IMR-90 (cell line): ENCODE data around the gene SLC7A9. TPM values are rescaled to one million over a fixed set of nuclear protein-coding genes. Genes with fewer than 3 reads are reported as not detected.

ENCODE experiments used
- ATAC-seq: fragments of 200-7000 bp; cut with Tn5 transposase; 2 replicates; pipeline ENCODE4 v1.9.1; 2020; ENCODE audit warnings: low read depth, mild to moderate bottlenecking, moderate library complexity
- BruUV-seq: library from RNA; stranded (reverse); fragments of 400-500 nt; replicated peaks from 2 replicates; lab custom pipeline; 2021; lab: Mats Ljungman, UMichigan
- CTCF ChIA-PET: fragments of 300-600 bp; formaldehyde crosslinking; extraction: SDS; loops from one replicate; lab custom pipeline; 2021; ENCODE audit warnings: antibody characterized with exemption; lab: Yijun Ruan, JAX
- POLR2A ChIA-PET: fragments of 300-600 bp; sonication (Branson Sonifier 250); formaldehyde crosslinking; loops from one replicate; lab custom pipeline; 2022; ENCODE audit warnings: antibody characterized with exemption; ENCODE audit not compliant: unreplicated experiment; lab: Charles Lee
- DNase-seq: peaks from one replicate; pipeline ENCODE4 v3.0.0; 2013
- H2AFZ ChIP-seq: replicated peaks from 2 replicates; pipeline ENCODE3; 2013; ENCODE audit warnings: low read length, mild to moderate bottlenecking; ENCODE audit not compliant: poor library complexity
- H2AK5ac ChIP-seq: 2 replicates; pipeline ENCODE4 v1.6.1; 2013; ENCODE audit warnings: low read depth, low read length, inconsistent platforms
- H2AK9ac ChIP-seq: replicated peaks from 2 replicates; pipeline ENCODE3; 2013; ENCODE audit warnings: mild to moderate bottlenecking, low read depth, low read length, moderate library complexity; ENCODE audit not compliant: poor library complexity
- H2BK120ac ChIP-seq: 2 replicates; pipeline ENCODE4 v1.6.1; 2013; ENCODE audit warnings: low read depth, low read length, inconsistent platforms
- H2BK15ac ChIP-seq: 3 replicates; pipeline ENCODE4 v1.6.1; 2013; ENCODE audit warnings: low read depth, low read length, inconsistent platforms
- H2BK20ac ChIP-seq: 2 replicates; pipeline ENCODE4 v1.6.1; 2013; ENCODE audit warnings: low read depth, mild to moderate bottlenecking, inconsistent platforms, low read length, moderate library complexity
- H2BK5ac ChIP-seq: 2 replicates; pipeline ENCODE4 v1.6.1; 2013; ENCODE audit warnings: mild to moderate bottlenecking, low read depth, low read length, inconsistent platforms; ENCODE audit not compliant: poor library complexity, severe bottlenecking
- H3K14ac ChIP-seq: replicated peaks from 2 replicates; pipeline ENCODE4 v1.6.1; 2013; ENCODE audit warnings: low read depth, low read length, inconsistent platforms
- H3K18ac ChIP-seq: 2 replicates; pipeline ENCODE4 v1.6.1; 2013; ENCODE audit warnings: low read depth, low read length, control low read depth
- H3K23ac ChIP-seq: 2 replicates; pipeline ENCODE4 v1.6.1; 2013; ENCODE audit warnings: low read depth, low read length, inconsistent platforms
- H3K27ac ChIP-seq: 2 replicates; pipeline ENCODE4 v1.5.1; 2013; ENCODE audit warnings: mild to moderate bottlenecking, control low read depth, low read length; ENCODE audit not compliant: insufficient read depth
- H3K27me3 ChIP-seq: 2 replicates; pipeline ENCODE4 v1.6.1; 2013; ENCODE audit warnings: low read length; ENCODE audit not compliant: control insufficient read depth, insufficient read depth
- H3K36me3 ChIP-seq: 2 replicates; pipeline ENCODE4 v1.6.1; 2013; ENCODE audit warnings: low read length, mixed read lengths; ENCODE audit not compliant: control insufficient read depth, insufficient read depth
- H3K4ac ChIP-seq: 2 replicates; pipeline ENCODE4 v1.6.1; 2013; ENCODE audit warnings: low read depth, low read length, inconsistent platforms
- H3K4me1 ChIP-seq: 2 replicates; pipeline ENCODE4 v1.6.1; 2013; ENCODE audit warnings: low read length, mixed read lengths; ENCODE audit not compliant: control insufficient read depth, insufficient read depth
- H3K4me2 ChIP-seq: 2 replicates; pipeline ENCODE4 v1.6.1; 2013; ENCODE audit warnings: low read depth, mild to moderate bottlenecking, control low read depth, low read length, moderate library complexity
- H3K4me3 ChIP-seq: 2 replicates; pipeline ENCODE4 v1.5.1; 2013; ENCODE audit warnings: low read depth, mild to moderate bottlenecking, control low read depth, low read length, moderate library complexity; ENCODE audit not compliant: insufficient read depth
- H3K56ac ChIP-seq: 2 replicates; pipeline ENCODE4 v1.6.1; 2013; ENCODE audit warnings: low read length, inconsistent platforms; ENCODE audit not compliant: insufficient read depth; ENCODE audit errors: extremely low read depth
- H3K79me1 ChIP-seq, 2 experiments: 2 replicates each; pipeline ENCODE4 v1.6.1; 2013; ENCODE audit warnings: low read length in 2 of 2, inconsistent platforms in 1 of 2, low read depth in 1 of 2
- H3K9ac ChIP-seq: 2 replicates; pipeline ENCODE4 v1.6.1; 2013; ENCODE audit warnings: low read depth, low read length, control low read depth
- H3K9me1 ChIP-seq: 2 replicates; pipeline ENCODE4 v1.6.1; 2013; ENCODE audit warnings: low read length, inconsistent platforms; ENCODE audit not compliant: insufficient read depth
- H3K9me3 ChIP-seq: 2 replicates; pipeline ENCODE4 v1.6.1; 2013; ENCODE audit warnings: low read length; ENCODE audit not compliant: control insufficient read depth, insufficient read depth
- H4K20me1 ChIP-seq: 2 replicates; pipeline ENCODE4 v1.6.1; 2013; ENCODE audit warnings: low read length, inconsistent platforms; ENCODE audit not compliant: insufficient read depth
- H4K5ac ChIP-seq: 2 replicates; pipeline ENCODE4 v1.6.1; 2013; ENCODE audit warnings: mild to moderate bottlenecking, low read depth, low read length, control low read depth
- H4K8ac ChIP-seq, 2 experiments: 2 replicates each; pipeline ENCODE4 v1.6.1; 2013; ENCODE audit warnings: low read depth in 2 of 2, low read length in 2 of 2, control low read depth in 1 of 2, inconsistent platforms in 1 of 2
- H4K91ac ChIP-seq: 2 replicates; pipeline ENCODE4 v1.6.1; 2013; ENCODE audit warnings: low read depth, low read length, inconsistent platforms; ENCODE audit not compliant: insufficient read depth
- CEBPB ChIP-seq: IDR thresholded peaks from 2 replicates; pipeline ENCODE4 v1.6.1; 2012; ENCODE audit warnings: low read depth, low read length, improper control_type of control experiment
- CHD1 ChIP-seq: IDR thresholded peaks from 2 replicates; pipeline ENCODE4 v1.6.1; 2012; ENCODE audit warnings: low read depth, low read length, improper control_type of control experiment
- ELK1 ChIP-seq: fragments of 150-350 bp; IDR thresholded peaks from 2 replicates; pipeline ENCODE4 v1.6.1; 2016; ENCODE audit warnings: low read depth, mild to moderate bottlenecking, low read length, moderate library complexity, borderline replicate concordance
- FOS ChIP-seq: fragments of 150-350 bp; IDR thresholded peaks from 2 replicates; pipeline ENCODE4 v1.6.1; 2016; ENCODE audit warnings: low read depth, low read length
- MAZ ChIP-seq: IDR thresholded peaks from 2 replicates; pipeline ENCODE4 v1.6.1; 2012; ENCODE audit warnings: low read depth, mild to moderate bottlenecking, low read length, improper control_type of control experiment, moderate library complexity, borderline replicate concordance
- NFE2L2 ChIP-seq: fragments of 150-350 bp; IDR thresholded peaks from 2 replicates; pipeline ENCODE4 v1.6.1; 2016; ENCODE audit warnings: low read depth, mild to moderate bottlenecking, low read length
- POLR2A ChIP-seq: IDR thresholded peaks from 2 replicates; pipeline ENCODE4 v1.6.1; 2012; ENCODE audit warnings: mild to moderate bottlenecking, low read depth, low read length
- RAD21 ChIP-seq: IDR thresholded peaks from 2 replicates; pipeline ENCODE4 v1.6.1; 2012; ENCODE audit warnings: low read length, improper control_type of control experiment
- RCOR1 ChIP-seq: IDR thresholded peaks from 2 replicates; pipeline ENCODE4 v1.6.1; 2012; ENCODE audit warnings: mild to moderate bottlenecking, low read length, improper control_type of control experiment; ENCODE audit not compliant: insufficient replicate concordance
- RFX5 ChIP-seq: IDR thresholded peaks from 2 replicates; pipeline ENCODE4 v1.8.0; 2012; ENCODE audit warnings: low read depth, mild to moderate bottlenecking, low read length, moderate library complexity
- SMC3 ChIP-seq: fragments of 150-350 bp; IDR thresholded peaks from 2 replicates; pipeline ENCODE4 v1.6.1; 2016; ENCODE audit warnings: low read depth, mild to moderate bottlenecking, antibody characterized with exemption, low read length, moderate library complexity
- USF2 ChIP-seq: fragments of 150-350 bp; IDR thresholded peaks from 2 replicates; pipeline ENCODE4 v1.6.1; 2017; ENCODE audit warnings: mild to moderate bottlenecking, antibody characterized with exemption, low read length, low read depth
- WGBS, 2 experiments: methylation state at CpG; one replicate each; pipeline versions ENCODE4 v1.1.5 to v1.1.7; 2013; ENCODE audit warnings: missing lambda C conversion rate in 2 of 2; ENCODE audit not compliant: insufficient read length in 1 of 2; ENCODE audit errors: extremely low coverage in 2 of 2; 5-methylcytosine and 5-hydroxymethylcytosine counted together
- dilution Hi-C: fragments of 300-500 bp; cut with HindIII; formaldehyde crosslinking; loops from one replicate; pipeline ENCODE4 v1.14.3; 2018; ENCODE audit warnings: low sequenced_read_pairs; ENCODE audit not compliant: unreplicated experiment
- in situ Hi-C: fragments of 300-500 bp; cut with MboI; formaldehyde crosslinking; loops from 3 replicates; pipeline ENCODE4 v1.14.3; 2019; ENCODE audit warnings: low sequenced_read_pairs, inconsistent platforms, mixed read lengths
- intact Hi-C: fragments of 100-400 bp; cut with micrococcal nuclease; formaldehyde crosslinking; loops from 2 replicates; pipeline ENCODE4 v1.10.0; 2022
- polyA plus RNA-seq, 3 experiments: library from polyadenylated mRNA; depleted of rRNA; stranded (reverse); fragments of >200 nt; gene quantifications; 2 replicates each; pipeline ENCODE4 v1.2.3, GENCODE V29; 2012; ENCODE audit warnings: low replicate concordance in 1 of 3
- total RNA-seq: library from RNA; depleted of rRNA; stranded (reverse); fragments of >200 nt; gene quantifications from 2 replicates; pipeline ENCODE4 v1.2.3, GENCODE V29; 2012

SLC7A9 gene
- total and polyA plus RNA-seq, 2 of the 4 experiments (the other 2 are of a cell fraction): not detected

- Histone ChIP-seq H4K5ac (no peak overlapping the region), H3K27ac (no peak overlapping the region), H4K20me1 (no peaks in the 10 kb centered on the region), H3K9me1 (no peaks in the 10 kb centered on the region), H3K4ac (no peak overlapping the region), H4K8ac (no peak overlapping the region), H2BK5ac (no peak overlapping the region), H3K23ac (no peak overlapping the region), H3K9me3 (no peaks in the 10 kb centered on the region), H3K4me2 (no peak overlapping the region), H2BK15ac (no peak overlapping the region), H3K79me1 (no peaks in the 10 kb centered on the region), H3K4me1 (no peaks in the 10 kb centered on the region), H2AK9ac (no peak overlapping the region), H3K56ac (no peak overlapping the region), H4K91ac (no peak overlapping the region), H3K27me3 (peaks cover 17% of the 10 kb centered on the region), H3K4me3 (no peak overlapping the region), H2AK5ac (no peak overlapping the region), H2BK120ac (no peak overlapping the region), H3K9ac (no peak overlapping the region), H3K36me3 (no peaks in the 10 kb centered on the region), H2AFZ (no peak overlapping the region), H2BK20ac (no peak overlapping the region), H3K18ac (no peak overlapping the region), H3K14ac (no peak overlapping the region)
- ChIA-PET CTCF (no interaction called here), POLR2A (no interaction called here)
- dilution Hi-C loops: no loop called here
- intact Hi-C loops: no loop called here
- in situ Hi-C loops: no loop called here
- TF ChIP-seq NFE2L2 (no peak), SMC3 (no peak), RAD21 (no peak), CEBPB (no peak), POLR2A (no peak), RFX5 (no peak), CHD1 (no peak), ELK1 (no peak), RCOR1 (no peak), USF2 (no peak), FOS (no peak), MAZ (no peak)
- DNase-seq (no peak), ATAC-seq (no peak)
- no CpG with 5 or more reads among the region's 14 CpGs for WGBS, 2 experiments
- BruUV-seq: no TSS peak
Observed at GRCh38 chr19:32822916-32823746, 46.4 kb downstream of the SLC7A9 start.
